ENCODE results near the gene ADCYAP1R1. TPM values are rescaled to one million over a fixed set of nuclear protein-coding genes. Genes with fewer than 3 reads are reported as not detected.

The ADCYAP1R1 gene
- polyA plus RNA-seq, 1 experiment: not detected

GRCh38 chr7:31133497-31133896 lies 81.4 kb downstream of the ADCYAP1R1 start:
- Histone ChIP-seq H3K9me3 (ENCODE audit: control insufficient read depth, insufficient read depth, low read length) (no peaks in the 10 kb centered on the region), H3K4me3 (ENCODE audit: low read depth, low read length) (no peak overlapping the region), H3K27ac (ENCODE audit: low read depth, low read length) (no peak overlapping the region), H3K27me3 (ENCODE audit: control insufficient read depth, insufficient read depth, low read length) (no peaks in the 10 kb centered on the region)
- TF ChIP-seq CTCF (IDR thresholded peaks at IDR 0.05; ENCODE audit: low read depth, low read length): no peak
- POLR2A ChIA-PET: no interaction called here
- CTCF ChIA-PET: interaction anchor here (0.7 to 3.4 kb wide), 21 partner anchors 11 to 500 kb away, joined by 3 to 120 read pairs (median 6); no protein-coding TSS in a partner anchor
- DNase-seq (ENCODE audit: low read depth, low spot score): no peak

GRCh38 chr7:31134246-31135188 lies 82.4 kb downstream of the ADCYAP1R1 start:
- no peak overlapping the region for H3K4me3 ChIP-seq (ENCODE audit: low read depth, low read length)
- no peaks in the 10 kb centered on the region for H3K27me3 ChIP-seq (ENCODE audit: control insufficient read depth, insufficient read depth, low read length)
- CTCF ChIA-PET: interaction anchor here (0.5 to 3.4 kb wide), 60 partner anchors 9 to 1852 kb away, joined by 3 to 120 read pairs (median 4); partner anchors contain the start of gene AQP1
- TF ChIP-seq CTCF (IDR thresholded peaks at IDR 0.05; ENCODE audit: low read depth, low read length): peak; percentile 72
- H3K9me3 ChIP-seq (ENCODE audit: control insufficient read depth, insufficient read depth, low read length): no peaks in the 10 kb centered on the region
- no peak overlapping the region for H3K27ac ChIP-seq (ENCODE audit: low read depth, low read length)
- DNase-seq (ENCODE audit: low read depth, low spot score): peak; percentile 23
- POLR2A ChIA-PET: no interaction called here

- ChIA-PET CTCF (interaction anchor here (0.7 to 2.2 kb wide), 3 partner anchors 15 to 198 kb away, joined by 3 to 8 read pairs (median 3); no protein-coding TSS in a partner anchor), POLR2A (no interaction called here)
- H3K27me3 ChIP-seq (ENCODE audit: control insufficient read depth, insufficient read depth, low read length): no peaks in the 10 kb centered on the region
- H3K27ac ChIP-seq (ENCODE audit: low read depth, low read length): no peak overlapping the region
- H3K4me3 ChIP-seq (ENCODE audit: low read depth, low read length): no peak overlapping the region
- H3K9me3 ChIP-seq (ENCODE audit: control insufficient read depth, insufficient read depth, low read length): no peaks in the 10 kb centered on the region
- no peak for TF ChIP-seq CTCF (IDR thresholded peaks at IDR 0.05; ENCODE audit: low read depth, low read length)
- DNase-seq (ENCODE audit: low read depth, low spot score): no peak
These were observed 85.1 kb downstream of the ADCYAP1R1 start for GRCh38 chr7:31137234-31137633.

GRCh38 chr7:31145339-31145738 lies 93.2 kb downstream of the ADCYAP1R1 start:
- DNase-seq (ENCODE audit: low read depth, low spot score): no peak
- H3K9me3 ChIP-seq (ENCODE audit: control insufficient read depth, insufficient read depth, low read length): no peaks in the 10 kb centered on the region
- CTCF ChIA-PET: interaction anchor here (2.9 kb wide), 1 partner anchor 11 kb away, joined by 15 read pairs; no protein-coding TSS in a partner anchor

More at GRCh38 chr7:31145339-31145738, 93.2 kb downstream of the ADCYAP1R1 start:
- Histone ChIP-seq H3K4me3 (ENCODE audit: low read depth, low read length) (no peak overlapping the region), H3K27ac (ENCODE audit: low read depth, low read length) (no peak overlapping the region), H3K27me3 (ENCODE audit: control insufficient read depth, insufficient read depth, low read length) (no peaks in the 10 kb centered on the region)
- POLR2A ChIA-PET: no interaction called here
- no peak for TF ChIP-seq CTCF (IDR thresholded peaks at IDR 0.05; ENCODE audit: low read depth, low read length)
